ENCODE results near the gene TMEM17.

The TMEM17 gene

GRCh38 chr2:62471404-62471803 is 34.6 kb downstream of the TMEM17 start:
- no peak for DNase-seq

- no peak for DNase-seq
These were observed 36.4 kb downstream of the TMEM17 start for GRCh38 chr2:62469548-62469947.

GRCh38 chr2:62469114-62469513 is 36.9 kb downstream of the TMEM17 start:
- no peak for DNase-seq

- no peak for DNase-seq
These were observed 38.3 kb downstream of the TMEM17 start for GRCh38 chr2:62467475-62468321.

GRCh38 chr2:62467100-62467474 is 38.9 kb downstream of the TMEM17 start:
- no peak for DNase-seq

GRCh38 chr2:62466503-62466854 is 39.5 kb downstream of the TMEM17 start:
- DNase-seq, result no peak

- no peak for DNase-seq
These were observed 40.1 kb downstream of the TMEM17 start for GRCh38 chr2:62465741-62466502.

GRCh38 chr2:62465039-62465740 is 40.8 kb downstream of the TMEM17 start:
- DNase-seq, result no peak

- no peak for DNase-seq
These were observed 41.6 kb downstream of the TMEM17 start for GRCh38 chr2:62464221-62465007.

GRCh38 chr2:62462211-62462610 is 43.8 kb downstream of the TMEM17 start:
- no peak for DNase-seq

GRCh38 chr2:62461707-62462106 is 44.3 kb downstream of the TMEM17 start:
- DNase-seq, result no peak

- no peak for DNase-seq
These were observed 44.9 kb downstream of the TMEM17 start for GRCh38 chr2:62461017-62461553.

GRCh38 chr2:62460175-62460574 is 45.8 kb downstream of the TMEM17 start:
- DNase-seq, result no peak

GRCh38 chr2:62459672-62460071 is 46.3 kb downstream of the TMEM17 start:
- DNase-seq, result no peak

GRCh38 chr2:62459106-62459505 is 46.9 kb downstream of the TMEM17 start:
- no peak for DNase-seq

GRCh38 chr2:62458671-62459081 is 47.3 kb downstream of the TMEM17 start:
- DNase-seq, result no peak

GRCh38 chr2:62458206-62458641 is 47.8 kb downstream of the TMEM17 start:
- DNase-seq, result no peak

- no peak for DNase-seq
These were observed 48.4 kb downstream of the TMEM17 start for GRCh38 chr2:62457556-62457955.

GRCh38 chr2:62456721-62457539 is 49.1 kb downstream of the TMEM17 start:
- DNase-seq, result peak; percentile 51

GRCh38 chr2:62455957-62456692 is 49.9 kb downstream of the TMEM17 start:
- no peak for DNase-seq

GRCh38 chr2:62453955-62454354 is 52.0 kb downstream of the TMEM17 start:
- no peak for DNase-seq
